Duodenal mucosa (tissue), 2 donors: ENCODE data around the gene NWD2.

Experiments used
- H3K27ac ChIP-seq: one replicate; pipeline ENCODE4 v1.7.0; 2013; ENCODE audit warnings: low read depth, low read length
- H3K27me3 ChIP-seq, 2 donors: one replicate each; pipeline ENCODE4 v1.7.0; 2013; ENCODE audit warnings: low read length in 2 of 2, control low read depth in 1 of 2; ENCODE audit not compliant: insufficient read depth in 2 of 2, control insufficient read depth in 1 of 2
- H3K36me3 ChIP-seq, 2 donors: one replicate each; pipeline ENCODE4 v1.7.0; 2013; ENCODE audit warnings: low read length in 2 of 2, control low read depth in 1 of 2; ENCODE audit not compliant: insufficient read depth in 2 of 2, control insufficient read depth in 1 of 2
- H3K4me1 ChIP-seq, 2 donors: one replicate each; pipeline ENCODE4 v1.7.0; 2013; ENCODE audit warnings: low read length in 2 of 2, control low read depth in 1 of 2; ENCODE audit not compliant: insufficient read depth in 2 of 2, control insufficient read depth in 1 of 2
- H3K4me3 ChIP-seq, 2 donors: one replicate each; pipeline ENCODE4 v1.7.0; 2013; ENCODE audit warnings: low read length in 2 of 2, low read depth in 1 of 2
- H3K9ac ChIP-seq, 2 donors: one replicate each; pipeline ENCODE4 v1.7.0; 2013; ENCODE audit warnings: low read length in 2 of 2, low read depth in 1 of 2
- H3K9me3 ChIP-seq, 2 donors: one replicate each; pipeline ENCODE4 v1.7.0; 2013; ENCODE audit warnings: low read length in 2 of 2, control low read depth in 1 of 2; ENCODE audit not compliant: control insufficient read depth in 1 of 2

The NWD2 gene

DNA sequence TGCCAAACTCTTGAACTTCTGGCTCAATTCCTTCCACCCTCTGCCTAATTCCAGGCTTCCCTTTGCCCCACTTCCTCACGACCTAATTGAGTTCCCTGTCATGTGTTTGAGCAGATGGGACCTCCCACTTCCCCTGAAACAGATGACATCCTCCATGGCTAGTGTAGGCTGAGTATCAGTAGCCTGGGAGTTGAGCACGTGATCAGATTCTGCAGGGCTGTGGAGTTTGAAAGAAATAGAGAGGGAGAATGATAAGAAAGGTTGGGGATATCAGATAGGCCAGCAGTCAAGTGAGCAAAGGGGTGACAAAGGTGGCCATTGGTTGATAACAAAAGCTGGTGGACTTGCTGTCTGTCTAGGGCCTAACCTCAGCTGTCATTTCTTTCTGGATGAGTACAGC is 18.8 kb upstream of the NWD2 start:
- Histone ChIP-seq H3K4me3 (no peak overlapping the region), H3K9ac (no peak overlapping the region), H3K4me1 (no peaks in the 10 kb centered on the region), H3K9me3 (no peaks in the 10 kb centered on the region), H3K27me3 (no peaks in the 10 kb centered on the region), H3K36me3 (no peaks in the 10 kb centered on the region), H3K27ac (no peak overlapping the region)

DNA sequence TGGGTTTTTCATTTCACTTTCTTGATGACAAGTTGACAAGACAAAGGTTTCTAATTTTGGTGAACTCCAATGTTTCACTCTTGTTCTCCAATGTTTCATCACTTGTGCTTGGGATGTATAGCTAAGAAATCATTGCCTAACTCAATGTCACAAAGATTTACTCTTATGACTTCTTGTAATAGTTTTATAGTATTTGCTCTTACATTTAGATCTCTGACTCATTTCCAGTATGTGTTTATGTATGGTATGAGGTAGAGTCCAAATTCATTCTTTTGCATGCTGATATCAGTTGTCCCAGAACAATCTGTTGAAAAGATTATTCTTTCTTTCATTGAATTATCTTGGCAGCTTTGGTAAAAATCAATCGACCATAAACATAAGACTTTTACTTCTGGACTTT is 12.2 kb upstream of the NWD2 start:
- H3K27ac ChIP-seq = no peak overlapping the region
- H3K27me3 ChIP-seq = no peaks in the 10 kb centered on the region
- H3K4me3 ChIP-seq = no peak overlapping the region
- no peaks in the 10 kb centered on the region for H3K4me1 ChIP-seq
- H3K9me3 ChIP-seq = no peaks in the 10 kb centered on the region
- no peak overlapping the region for H3K9ac ChIP-seq
- no peaks in the 10 kb centered on the region for H3K36me3 ChIP-seq

DNA sequence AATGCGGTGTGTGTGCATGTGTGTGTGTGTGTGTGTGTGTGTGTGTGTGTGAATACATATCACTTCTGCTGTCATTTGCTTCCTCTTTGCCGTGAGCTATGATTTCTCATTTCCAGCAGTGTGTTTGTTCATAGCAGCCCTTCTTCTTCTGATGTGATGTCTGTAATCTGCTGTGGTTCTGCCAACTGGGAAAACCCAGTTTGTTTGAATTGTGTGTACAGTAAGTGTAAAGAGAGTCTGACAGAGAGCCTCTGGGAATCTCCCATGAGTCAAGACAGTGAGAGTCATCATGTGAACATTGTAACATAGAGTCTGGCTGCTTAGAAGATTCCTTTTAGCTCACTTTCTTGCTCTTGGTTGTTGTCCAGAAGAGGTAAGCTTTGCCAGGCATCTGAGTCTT is 8.4 kb upstream of the NWD2 start:
- H3K27me3 ChIP-seq = peaks cover 0 to 7% of the 10 kb centered on the region in 2 donors
- H3K27ac ChIP-seq = no peak overlapping the region
- no peaks in the 10 kb centered on the region for H3K4me1 ChIP-seq
- no peaks in the 10 kb centered on the region for H3K9me3 ChIP-seq
- H3K4me3 ChIP-seq = no peak overlapping the region
- H3K36me3 ChIP-seq = no peaks in the 10 kb centered on the region
- H3K9ac ChIP-seq = no peak overlapping the region

DNA sequence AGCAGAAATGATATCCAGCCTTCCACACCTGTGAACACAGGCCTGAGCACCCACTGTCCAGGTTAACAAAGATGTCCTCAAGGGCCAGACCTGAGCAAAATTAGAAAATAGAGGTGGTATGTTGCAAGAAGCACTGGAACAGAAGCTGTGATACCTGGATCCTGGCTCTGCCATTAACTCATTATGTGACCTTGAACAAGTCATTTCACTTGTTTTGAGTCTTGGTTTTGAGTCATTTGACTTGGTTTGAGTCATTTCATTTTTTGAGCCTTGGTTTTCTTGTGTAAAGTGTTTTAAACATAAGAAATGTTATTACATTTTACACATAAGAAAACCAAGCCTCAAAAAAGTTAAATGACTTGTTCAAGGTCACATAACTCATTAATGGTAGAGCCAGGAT is 2.9 kb upstream of the NWD2 start:
- Histone ChIP-seq H3K27ac (no peak overlapping the region), H3K4me1 (peaks cover 0 to 3% of the 10 kb centered on the region in 2 donors), H3K9me3 (no peaks in the 10 kb centered on the region), H3K4me3 (no peak overlapping the region), H3K9ac (no peak overlapping the region), H3K27me3 (peaks cover 28 to 38% of the 10 kb centered on the region in 2 donors), H3K36me3 (no peaks in the 10 kb centered on the region)

DNA sequence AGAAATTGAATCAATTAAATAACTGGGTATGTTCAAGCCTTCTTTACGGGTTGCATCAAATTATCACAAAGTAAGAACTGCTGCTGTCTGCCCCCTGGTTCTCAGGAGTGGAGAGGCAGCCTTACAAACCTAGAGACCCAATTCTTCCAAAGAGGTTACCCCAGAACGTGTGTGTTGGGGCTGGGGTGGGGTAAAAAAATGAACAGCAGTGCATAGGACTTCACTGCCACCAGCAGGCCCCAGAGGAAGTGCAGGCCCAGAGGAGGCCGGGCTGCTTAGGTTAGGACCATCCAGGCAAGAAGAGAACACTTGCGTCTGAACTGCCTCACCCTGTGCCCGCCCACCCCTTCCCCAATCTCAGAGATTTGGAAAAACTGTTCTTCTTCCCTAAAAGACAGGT is 1.5 kb upstream of the NWD2 start:
- H3K4me3 ChIP-seq = no peak overlapping the region
- peaks cover 0 to 3% of the 10 kb centered on the region in 2 donors for H3K4me1 ChIP-seq
- no peak overlapping the region for H3K27ac ChIP-seq
- H3K36me3 ChIP-seq = no peaks in the 10 kb centered on the region
- H3K9ac ChIP-seq = no peak overlapping the region
- H3K9me3 ChIP-seq = no peaks in the 10 kb centered on the region
- peaks cover 31 to 41% of the 10 kb centered on the region in 2 donors for H3K27me3 ChIP-seq

DNA sequence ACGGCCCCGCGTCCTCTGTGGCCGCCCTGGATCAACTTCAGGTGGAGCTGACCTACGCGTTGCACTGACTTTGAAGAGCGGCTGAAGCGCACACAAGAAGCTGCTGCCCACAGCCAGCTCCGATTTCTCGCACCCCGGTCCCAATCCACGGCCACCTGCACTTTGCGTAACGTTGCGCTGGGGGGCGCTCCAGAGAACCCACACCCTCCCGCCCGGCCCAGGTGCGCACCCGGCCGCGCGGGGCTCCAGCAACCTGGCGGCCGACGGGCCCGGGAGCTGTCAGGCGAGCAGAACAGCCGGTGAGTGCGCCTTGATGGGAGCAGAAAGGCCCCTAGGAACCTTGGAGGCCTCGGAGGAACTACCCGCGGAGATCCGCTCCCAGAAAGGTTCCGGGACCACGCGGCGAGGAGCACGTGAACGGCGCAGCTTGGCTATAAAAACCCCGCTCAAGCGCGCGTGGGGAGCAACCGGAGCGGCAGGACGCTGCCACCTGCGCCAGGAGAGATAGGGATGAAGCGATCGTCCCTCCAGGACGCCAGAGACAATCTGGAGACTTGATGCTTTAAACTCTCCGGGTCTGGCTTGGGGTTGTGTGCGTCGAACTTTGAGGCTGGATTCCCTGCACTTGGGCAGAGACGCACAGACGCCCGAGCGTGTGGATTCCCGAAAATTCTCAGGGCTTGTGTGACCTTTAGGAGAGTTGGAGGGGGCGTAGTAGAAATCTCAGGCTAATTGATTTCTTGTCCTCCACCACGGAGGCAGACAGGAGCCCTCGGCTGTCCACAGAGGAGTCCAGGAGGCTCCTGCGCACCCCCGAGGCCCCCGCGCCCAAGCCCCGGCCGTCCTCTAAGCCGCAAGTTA is 591 bp upstream of the NWD2 start:
- no peak overlapping the region for H3K27ac ChIP-seq
- H3K4me1 ChIP-seq = peaks cover 0 to 3% of the 10 kb centered on the region in 2 donors
- H3K27me3 ChIP-seq = peaks cover 31 to 49% of the 10 kb centered on the region in 2 donors
- no peaks in the 10 kb centered on the region for H3K9me3 ChIP-seq
- H3K36me3 ChIP-seq = no peaks in the 10 kb centered on the region
- no peak overlapping the region for H3K9ac ChIP-seq
- no peak overlapping the region for H3K4me3 ChIP-seq

DNA sequence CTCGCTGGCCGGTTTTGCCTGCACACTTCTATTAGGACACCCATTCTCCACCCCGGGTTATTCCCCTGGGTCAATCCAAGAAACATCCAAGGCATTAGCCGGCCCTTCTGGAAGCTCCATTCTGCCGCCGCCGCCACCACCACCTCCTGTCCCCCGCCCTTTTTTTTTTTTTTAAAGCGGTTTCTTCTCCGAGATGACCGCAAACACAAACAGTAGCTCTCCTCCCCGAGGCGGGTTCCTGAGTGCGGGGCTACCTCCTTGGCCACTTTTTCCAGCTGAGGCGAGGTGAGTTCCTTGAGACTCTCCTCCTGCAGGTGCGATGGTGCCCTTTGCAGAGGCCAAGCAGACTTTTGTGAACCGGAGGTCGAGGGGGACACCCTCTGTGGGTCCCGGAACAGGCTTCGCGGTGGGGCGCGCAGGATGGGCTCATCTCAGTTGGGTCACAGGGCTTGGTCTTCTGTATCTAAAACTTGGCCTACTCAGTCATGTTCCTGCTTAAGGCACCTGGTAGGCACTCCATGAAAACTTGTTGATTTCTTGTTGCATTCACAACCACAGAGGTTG is 930 bp downstream of the NWD2 start:
- Histone ChIP-seq H3K9ac (no peak overlapping the region), H3K4me1 (peaks cover 0 to 3% of the 10 kb centered on the region in 2 donors), H3K27me3 (peaks cover 31 to 46% of the 10 kb centered on the region in 2 donors), H3K27ac (no peak overlapping the region), H3K36me3 (no peaks in the 10 kb centered on the region), H3K4me3 (no peak overlapping the region), H3K9me3 (no peaks in the 10 kb centered on the region)

DNA sequence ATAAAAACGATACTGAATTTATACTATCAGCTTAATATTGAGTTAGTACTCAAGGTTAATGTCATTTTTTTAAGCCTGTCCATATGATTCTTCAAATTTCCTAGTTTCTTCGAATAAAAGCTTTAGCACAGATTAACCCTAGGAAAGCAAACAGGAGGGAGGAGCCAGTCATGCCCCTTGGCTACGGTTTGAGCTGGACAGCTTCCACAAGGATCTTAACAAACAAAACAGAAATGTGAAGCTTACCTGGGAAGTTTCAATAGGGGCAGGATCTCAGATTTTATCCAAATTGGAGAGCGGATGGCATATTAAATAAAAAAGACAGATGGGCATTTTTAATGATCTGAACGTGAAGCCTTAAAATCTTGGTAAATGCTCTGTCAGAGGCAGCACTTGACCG is 2.3 kb downstream of the NWD2 start:
- Histone ChIP-seq H3K4me3 (no peak overlapping the region), H3K27me3 (peaks cover 38% of the 10 kb centered on the region in 2 donors), H3K36me3 (no peaks in the 10 kb centered on the region), H3K9me3 (no peaks in the 10 kb centered on the region), H3K9ac (no peak overlapping the region), H3K27ac (no peak overlapping the region), H3K4me1 (peaks cover 0 to 3% of the 10 kb centered on the region in 2 donors)

DNA sequence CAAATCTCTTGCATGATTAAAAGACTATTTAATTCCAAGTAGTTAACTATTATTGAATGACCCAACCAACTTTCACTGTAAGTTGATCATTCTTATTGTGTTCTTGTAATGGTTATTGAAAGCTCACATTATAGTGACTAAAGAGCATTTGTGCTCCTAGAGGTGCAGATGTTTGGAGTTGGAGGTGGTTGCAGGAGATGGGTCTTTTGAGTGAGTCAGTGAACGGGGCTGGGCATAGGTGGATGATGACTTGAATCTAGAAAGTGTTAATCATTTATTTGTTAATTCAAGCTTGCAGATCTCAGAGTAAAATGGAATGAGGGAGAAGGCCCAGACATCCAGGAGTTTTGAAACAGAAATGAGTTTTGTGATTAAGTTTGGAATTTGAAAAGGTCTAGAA is 13.7 kb downstream of the NWD2 start:
- H3K9me3 ChIP-seq = no peaks in the 10 kb centered on the region
- H3K27ac ChIP-seq = no peak overlapping the region
- no peaks in the 10 kb centered on the region for H3K36me3 ChIP-seq

DNA sequence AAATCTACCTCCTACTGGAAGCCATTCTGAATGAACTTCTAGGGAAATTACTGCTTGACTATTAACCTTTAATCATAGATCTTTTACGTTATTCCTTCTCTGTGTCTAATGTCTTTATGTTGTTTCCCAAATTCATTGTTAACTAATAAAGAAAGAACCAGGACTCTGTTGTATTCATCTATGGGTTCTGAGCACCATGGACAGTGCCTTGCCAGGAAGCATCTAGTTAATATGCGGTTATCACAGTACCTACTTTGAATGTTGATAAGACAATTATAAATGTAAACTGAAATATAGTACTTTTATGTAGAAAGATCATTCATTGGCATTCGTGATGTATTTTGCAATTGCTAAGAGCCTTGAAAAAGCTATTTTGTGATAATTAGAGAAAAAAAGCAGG is 23.8 kb downstream of the NWD2 start:
- H3K9me3 ChIP-seq = no peaks in the 10 kb centered on the region
- no peaks in the 10 kb centered on the region for H3K27me3 ChIP-seq
- no peaks in the 10 kb centered on the region for H3K36me3 ChIP-seq
- no peak overlapping the region for H3K9ac ChIP-seq
- H3K27ac ChIP-seq = no peak overlapping the region
- H3K4me1 ChIP-seq = no peaks in the 10 kb centered on the region
- no peak overlapping the region for H3K4me3 ChIP-seq

More for the DNA sequence above, 13.7 kb downstream of the NWD2 start:
- H3K27me3 ChIP-seq = no peaks in the 10 kb centered on the region
- no peak overlapping the region for H3K4me3 ChIP-seq
- H3K4me1 ChIP-seq = no peaks in the 10 kb centered on the region
- H3K9ac ChIP-seq = no peak overlapping the region
